Astrocyte (in vitro differentiated cells and primary cell): ENCODE data around the gene TENM4. TPM values are rescaled to one million over a fixed set of nuclear protein-coding genes. Genes with fewer than 3 reads are reported as not detected.

Experiments
- DNase-seq: peaks from one replicate; pipeline ENCODE4 v3.0.0-alpha.2; 2010; ENCODE audit warnings: low read depth
- FAIRE-seq: peaks from 2 replicates; lab custom pipeline; 2011; peaks lifted over from hg19 to GRCh38; lab: Jason Lieb, UNC
- H2AFZ ChIP-seq: 2 replicates; pipeline ENCODE4 v1.6.0; 2012; ENCODE audit warnings: low read depth, low read length, inconsistent platforms
- H3K27ac ChIP-seq: 2 replicates; pipeline ENCODE4 v1.5.1; 2011; ENCODE audit warnings: low read depth, low read length, inconsistent platforms
- H3K27me3 ChIP-seq: 2 replicates; pipeline ENCODE4 v1.6.0; 2011; ENCODE audit warnings: low read length, inconsistent platforms; ENCODE audit not compliant: insufficient read depth
- H3K36me3 ChIP-seq: 2 replicates; pipeline ENCODE4 v1.5.1; 2011; ENCODE audit warnings: low read length, inconsistent platforms; ENCODE audit not compliant: insufficient read depth
- H3K4me1 ChIP-seq: 2 replicates; pipeline ENCODE4 v1.5.1; 2011; ENCODE audit warnings: low read length, inconsistent platforms; ENCODE audit not compliant: insufficient read depth
- H3K4me2 ChIP-seq: 2 replicates; pipeline ENCODE4 v1.6.0; 2012; ENCODE audit warnings: low read length, inconsistent platforms
- H3K4me3 ChIP-seq: 2 replicates; pipeline ENCODE4 v1.5.1; 2011; ENCODE audit warnings: low read depth, mild to moderate bottlenecking, low read length, inconsistent platforms; ENCODE audit not compliant: insufficient read depth
- H3K79me2 ChIP-seq: 2 replicates; pipeline ENCODE4 v1.6.0; 2012; ENCODE audit warnings: mild to moderate bottlenecking, low read length, inconsistent platforms; ENCODE audit not compliant: insufficient read depth
- H3K9ac ChIP-seq: 2 replicates; pipeline ENCODE4 v1.6.0; 2012; ENCODE audit warnings: mild to moderate bottlenecking, low read length, inconsistent platforms
- H3K9me3 ChIP-seq: 2 replicates; pipeline ENCODE4 v1.5.1; 2012; ENCODE audit warnings: low read depth, mild to moderate bottlenecking, low read length, inconsistent platforms; ENCODE audit not compliant: insufficient read depth
- H4K20me1 ChIP-seq: 2 replicates; pipeline ENCODE4 v1.6.0; 2012; ENCODE audit warnings: low read length, inconsistent platforms; ENCODE audit not compliant: insufficient read depth
- H3K27ac Mint-ChIP-seq: one replicate; pipeline ENCODE4 v1.8.0; 2021; ENCODE audit warnings: mild to moderate bottlenecking, mixed read lengths; ENCODE audit not compliant: unreplicated experiment
- H3K27me3 Mint-ChIP-seq: one replicate; pipeline ENCODE4 v1.8.0; 2021; ENCODE audit warnings: low read depth, mixed read lengths; ENCODE audit not compliant: unreplicated experiment
- H3K36me3 Mint-ChIP-seq: one replicate; pipeline ENCODE4 v1.8.0; 2021; ENCODE audit warnings: low read depth, mixed read lengths; ENCODE audit not compliant: unreplicated experiment
- H3K4me1 Mint-ChIP-seq: one replicate; pipeline ENCODE4 v1.8.0; 2021; ENCODE audit warnings: low read depth, mixed read lengths; ENCODE audit not compliant: unreplicated experiment
- H3K4me3 Mint-ChIP-seq: one replicate; pipeline ENCODE4 v1.8.0; 2021; ENCODE audit warnings: mild to moderate bottlenecking, moderate library complexity, mixed read lengths; ENCODE audit not compliant: unreplicated experiment
- H3K9me3 Mint-ChIP-seq: one replicate; pipeline ENCODE4 v1.8.0; 2021; ENCODE audit warnings: mild to moderate bottlenecking, mixed read lengths; ENCODE audit not compliant: unreplicated experiment
- CTCF ChIP-seq: IDR thresholded peaks from 2 replicates; pipeline ENCODE4 v1.5.1; 2011; ENCODE audit warnings: low read depth, mild to moderate bottlenecking, inconsistent platforms, low read length, moderate library complexity; ENCODE audit not compliant: insufficient read depth
- EZH2 ChIP-seq: IDR thresholded peaks from 2 replicates; pipeline ENCODE4 v1.6.1; 2012; ENCODE audit warnings: mild to moderate bottlenecking, low read length, inconsistent platforms; ENCODE audit not compliant: insufficient read depth
- total RNA-seq: library from RNA; stranded (reverse); gene quantifications from 2 replicates; pipeline ENCODE4 v1.2.1, GENCODE V29; 2021

Gene TENM4
- total RNA-seq, 1 donor from 2014 or later, result 7.5 TPM

GRCh38 chr11:79035881-79036280 lies 404.9 kb downstream of the TENM4 start:
- no peak for FAIRE-seq
- no peaks in the 10 kb centered on the region for H3K4me1 Mint-ChIP-seq
- no peak overlapping the region for H2AFZ ChIP-seq
- no peaks in the 10 kb centered on the region for H3K36me3 ChIP-seq
- no peak overlapping the region for H3K4me3 Mint-ChIP-seq
- peaks cover 3% of the 10 kb centered on the region for H3K36me3 Mint-ChIP-seq
- no peaks in the 10 kb centered on the region for H3K79me2 ChIP-seq
- peaks cover 78% of the 10 kb centered on the region for H3K27me3 Mint-ChIP-seq
- H3K4me2 ChIP-seq, result no peak overlapping the region
- H3K27ac ChIP-seq, result no peak overlapping the region
- TF ChIP-seq CTCF (no peak), EZH2 (no peak)
- no peaks in the 10 kb centered on the region for H4K20me1 ChIP-seq
- no peak overlapping the region for H3K9ac ChIP-seq
- H3K27me3 ChIP-seq, result peaks cover 4% of the 10 kb centered on the region
- H3K4me1 ChIP-seq, result no peaks in the 10 kb centered on the region
- H3K9me3 ChIP-seq, result no peaks in the 10 kb centered on the region
- no peaks in the 10 kb centered on the region for H3K9me3 Mint-ChIP-seq
- DNase-seq, result no peak
- H3K4me3 ChIP-seq, result no peak overlapping the region
- H3K27ac Mint-ChIP-seq, result no peak overlapping the region

- Mint-ChIP-seq H3K36me3 (no peaks in the 10 kb centered on the region), H3K27me3 (peaks cover 86% of the 10 kb centered on the region), H3K4me3 (no peak overlapping the region), H3K4me1 (no peaks in the 10 kb centered on the region), H3K9me3 (no peaks in the 10 kb centered on the region), H3K27ac (no peak overlapping the region)
- Histone ChIP-seq H3K9ac (no peak overlapping the region), H3K79me2 (no peaks in the 10 kb centered on the region), H2AFZ (no peak overlapping the region), H3K9me3 (no peaks in the 10 kb centered on the region), H3K36me3 (no peaks in the 10 kb centered on the region), H3K27ac (no peak overlapping the region), H3K4me1 (no peaks in the 10 kb centered on the region), H3K27me3 (peaks cover 4% of the 10 kb centered on the region), H3K4me2 (no peak overlapping the region), H3K4me3 (no peak overlapping the region), H4K20me1 (no peaks in the 10 kb centered on the region)
- TF ChIP-seq EZH2, result no peak
- TF ChIP-seq CTCF, result no peak
- FAIRE-seq, result no peak
- peak; percentile 42 for DNase-seq
These were observed 407.0 kb downstream of the TENM4 start for GRCh38 chr11:79033833-79034232.

GRCh38 chr11:79030448-79030847 lies 410.4 kb downstream of the TENM4 start:
- no peak overlapping the region for H3K9ac ChIP-seq
- Mint-ChIP-seq H3K4me3 (no peak overlapping the region), H3K4me1 (peaks cover 7% of the 10 kb centered on the region), H3K9me3 (no peaks in the 10 kb centered on the region), H3K36me3 (no peaks in the 10 kb centered on the region), H3K27me3 (peaks cover 79% of the 10 kb centered on the region), H3K27ac (no peak overlapping the region)
- H3K9me3 ChIP-seq, result no peaks in the 10 kb centered on the region
- H3K36me3 ChIP-seq, result no peaks in the 10 kb centered on the region
- TF ChIP-seq EZH2, result no peak
- TF ChIP-seq CTCF, result no peak
- H2AFZ ChIP-seq, result no peak overlapping the region
- peaks cover 12% of the 10 kb centered on the region for H3K4me1 ChIP-seq
- H3K4me2 ChIP-seq, result no peak overlapping the region
- no peak for FAIRE-seq
- no peak overlapping the region for H3K27ac ChIP-seq
- H3K27me3 ChIP-seq, result peaks cover 9% of the 10 kb centered on the region
- no peaks in the 10 kb centered on the region for H3K79me2 ChIP-seq
- no peak overlapping the region for H3K4me3 ChIP-seq
- H4K20me1 ChIP-seq, result peaks cover 4% of the 10 kb centered on the region
- DNase-seq, result no peak
